T follicular helper cell (primary cell): ENCODE data around the gene MRPL33.
A peak's percentile ranks its signal among the peaks of the same experiment; 100 is the strongest.

ENCODE experiments used
- DNase-seq: peaks from one replicate; pipeline ENCODE4 v3.0.0-alpha.2; 2020; ENCODE audit warnings: low read depth
- total RNA-seq, 2 experiments: gene quantifications; one replicate each; lab custom pipeline; 2026; lab: John Stamatoyannopoulos, UW

The MRPL33 gene
- 26.1 to 39.1 reads per million in 2 experiments for total RNA-seq

- DNase-seq, result peak; percentile 87
Observed at GRCh38 chr2:27771548-27772335, at the start of gene MRPL33. Gene MRPL33, plus strand, starts transcription at chr2:27771719. Its CDS starts 59 bp downstream, at chr2:27771778.

GRCh38 chr2:27721884-27722485 is 49.5 kb upstream of the MRPL33 start:
- no peak for DNase-seq

- no peak for DNase-seq
Observed at GRCh38 chr2:27723372-27724144, 48.0 kb upstream of the MRPL33 start.

GRCh38 chr2:27724191-27724590 is 47.3 kb upstream of the MRPL33 start:
- no peak for DNase-seq

GRCh38 chr2:27724905-27725701 is 46.4 kb upstream of the MRPL33 start:
- no peak for DNase-seq

GRCh38 chr2:27727257-27727656 is 44.3 kb upstream of the MRPL33 start:
- no peak for DNase-seq

- no peak for DNase-seq
Observed at GRCh38 chr2:27728081-27728858, 43.2 kb upstream of the MRPL33 start.

- no peak for DNase-seq
Observed at GRCh38 chr2:27729198-27729597, 42.3 kb upstream of the MRPL33 start.

GRCh38 chr2:27729614-27730013 is 41.9 kb upstream of the MRPL33 start:
- DNase-seq, result no peak

GRCh38 chr2:27730261-27730662 is 41.3 kb upstream of the MRPL33 start:
- no peak for DNase-seq

- DNase-seq, result no peak
Observed at GRCh38 chr2:27730980-27731691, 40.4 kb upstream of the MRPL33 start.

- DNase-seq, result no peak
Observed at GRCh38 chr2:27734305-27734704, 37.2 kb upstream of the MRPL33 start.

- DNase-seq, result peak; percentile 13
Observed at GRCh38 chr2:27735263-27735904, 36.1 kb upstream of the MRPL33 start.

- DNase-seq, result no peak
Observed at GRCh38 chr2:27736031-27736889, 35.3 kb upstream of the MRPL33 start.

GRCh38 chr2:27736890-27737204 is 34.7 kb upstream of the MRPL33 start:
- no peak for DNase-seq

GRCh38 chr2:27737676-27738348 is 33.7 kb upstream of the MRPL33 start:
- no peak for DNase-seq

GRCh38 chr2:27738349-27739057 is 33.0 kb upstream of the MRPL33 start:
- no peak for DNase-seq

- no peak for DNase-seq
Observed at GRCh38 chr2:27739058-27739373, 32.5 kb upstream of the MRPL33 start.
